H1 (cell line): ENCODE data around the gene MAPK8IP1. TPM values are rescaled to one million over a fixed set of nuclear protein-coding genes. Genes with fewer than 3 reads are reported as not detected.

Experiments
- GABPA ChIP-seq: IDR thresholded peaks from 2 replicates; pipeline ENCODE4 v1.6.1; 2011; ENCODE audit warnings: mild to moderate bottlenecking, low read length, moderate library complexity, borderline replicate concordance; ENCODE audit not compliant: insufficient read depth
- JUN ChIP-seq: IDR thresholded peaks from 2 replicates; pipeline ENCODE4 v1.6.1; 2011; ENCODE audit warnings: low read depth, mild to moderate bottlenecking, improper control_type of control experiment, low read length
- TAF1 ChIP-seq: IDR thresholded peaks from 2 replicates; pipeline ENCODE4 v1.6.1; 2011; ENCODE audit warnings: mild to moderate bottlenecking, low read depth, low read length
- TBP ChIP-seq: IDR thresholded peaks from 2 replicates; pipeline ENCODE4 v1.6.1; 2011; ENCODE audit warnings: low read depth, low read length, improper control_type of control experiment
- polyA plus RNA-seq, 7 experiments: library from polyadenylated mRNA; depleted of rRNA in 3 of 7; stranded (reverse) in 5 of 7; unstranded in 2 of 7; fragments of >200 nt in 5 of 7; fragments of 200-250 nt in 2 of 7; gene quantifications; 1 replicate in 5 of 7; 2 replicates in 1 of 7; 4 replicates in 1 of 7; pipeline versions ENCODE4 v1.2.1 to v1.2.3, GENCODE V29; 2011 to 2013; ENCODE audit warnings: missing spikeins in 2 of 7, mixed read lengths in 2 of 7
- total RNA-seq: library from RNA; stranded (reverse); fragmentation: NEBNext Ultra II Directional; extraction: Animal tissue kit (Norgen Biotek cat#: 25700); gene quantifications from 2 replicates; pipeline ENCODE4 v1.2.1, GENCODE V29; 2021

The MAPK8IP1 gene
- total and polyA plus RNA-seq, 2 of the 8 experiments (the other 6 are each of a cell fraction or from before 2014, with no cell fraction given): 32.4 to 40.1 TPM

GRCh38 chr11:45906096-45906682 lies 20.7 kb downstream of the MAPK8IP1 start (continued):
- TF ChIP-seq GABPA (no peak), TAF1 (no peak), TBP (no peak), JUN (no peak)
